Common myeloid progenitor, CD34-positive (primary cell): ENCODE measurements around the gene C21orf91.

Experiments
- CTCF ChIA-PET: fragments of 350-600 bp; sonication (Branson Sonifier 250); formaldehyde crosslinking; loops from one replicate; lab custom pipeline; 2021; ENCODE audit warnings: antibody characterized with exemption; lab: Charles Lee
- POLR2A ChIA-PET: fragments of 350-600 bp; sonication (Branson Sonifier 250); formaldehyde crosslinking; loops from one replicate; lab custom pipeline; 2021; ENCODE audit warnings: antibody characterized with exemption; lab: Charles Lee
- DNase-seq, 3 donors: peaks; one replicate each; pipeline versions ENCODE4 v3.0.0 to v3.0.0-alpha.2; 2013
- H3K27ac ChIP-seq, 2 experiments: 1 replicate in 1 of 2; 2 replicates in 1 of 2; pipeline ENCODE4 v1.7.0; 2013; ENCODE audit warnings: inconsistent platforms in 2 of 2, low read length in 2 of 2, mild to moderate bottlenecking in 2 of 2, low read depth in 1 of 2, moderate library complexity in 1 of 2; ENCODE audit not compliant: severe bottlenecking in 2 of 2, insufficient read depth in 1 of 2, poor library complexity in 1 of 2
- H3K27me3 ChIP-seq, 5 experiments: replicated peaks in 2 of 5; 1 replicate in 3 of 5; 2 replicates in 2 of 5; pipeline versions ENCODE4 v1.6.1 to v1.7.0; 2013; ENCODE audit warnings: low read length in 4 of 5, mild to moderate bottlenecking in 2 of 5, moderate library complexity in 2 of 5, inconsistent platforms in 1 of 5; ENCODE audit not compliant: insufficient read depth in 5 of 5, control insufficient read depth in 4 of 5
- H3K36me3 ChIP-seq, 4 experiments: 1 replicate in 2 of 4; 2 replicates in 2 of 4; pipeline versions ENCODE4 v1.6.1 to v1.7.0; 2013; ENCODE audit warnings: low read length in 3 of 4, control low read depth in 1 of 4, mild to moderate bottlenecking in 1 of 4; ENCODE audit not compliant: control insufficient read depth in 4 of 4, insufficient read depth in 4 of 4
- H3K4me1 ChIP-seq, 4 experiments: 1 replicate in 3 of 4; 2 replicates in 1 of 4; pipeline versions ENCODE4 v1.6.1 to v1.7.1; 2013; ENCODE audit warnings: low read length in 3 of 4, mild to moderate bottlenecking in 3 of 4, control low read depth in 1 of 4, inconsistent platforms in 1 of 4, moderate library complexity in 1 of 4; ENCODE audit not compliant: control insufficient read depth in 4 of 4, insufficient read depth in 4 of 4; ENCODE audit errors: control extremely low read depth in 1 of 4
- H3K4me3 ChIP-seq, 7 experiments: 1 replicate in 4 of 7; 2 replicates in 3 of 7; pipeline versions ENCODE4 v1.5.1 to v1.7.0; 2013; ENCODE audit warnings: mild to moderate bottlenecking in 7 of 7, low read length in 6 of 7, moderate library complexity in 6 of 7, inconsistent platforms in 2 of 7, low read depth in 2 of 7, control low read depth in 1 of 7; ENCODE audit not compliant: insufficient read depth in 4 of 7, control insufficient read depth in 1 of 7; ENCODE audit errors: extremely low read depth in 1 of 7
- H3K9me3 ChIP-seq, 5 experiments: 1 replicate in 4 of 5; 2 replicates in 1 of 5; pipeline versions ENCODE4 v1.6.1 to v1.7.1; 2013; ENCODE audit warnings: low read length in 4 of 5, mild to moderate bottlenecking in 2 of 5, inconsistent platforms in 1 of 5, low read depth in 1 of 5, moderate library complexity in 1 of 5; ENCODE audit not compliant: control insufficient read depth in 4 of 5, insufficient read depth in 2 of 5; ENCODE audit errors: control extremely low read depth in 1 of 5
- WGBS: methylation state at CpG from one replicate; pipeline ENCODE4 v1.1.5; 2013; ENCODE audit not compliant: insufficient coverage; 5-methylcytosine and 5-hydroxymethylcytosine counted together

Gene C21orf91

DNA sequence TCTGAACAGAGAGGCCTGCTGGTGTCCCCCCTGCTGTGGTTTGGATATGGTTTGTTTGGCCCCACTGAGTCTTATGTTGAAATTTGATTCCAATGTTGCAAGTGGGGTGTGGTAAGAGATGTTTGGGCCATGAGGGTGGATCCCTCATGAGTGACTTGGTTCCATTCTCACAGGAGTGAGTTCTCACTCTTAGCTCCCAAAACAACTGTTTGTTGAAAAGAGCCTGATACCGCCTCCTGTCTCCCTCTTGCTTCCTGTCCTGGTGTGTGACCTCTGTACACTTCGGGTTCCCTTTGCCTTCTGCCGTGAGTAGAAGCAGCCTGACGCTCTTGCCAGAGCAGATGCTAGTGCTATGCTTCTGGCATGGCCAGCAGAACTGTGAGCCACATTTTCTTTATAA lies 60.5 kb downstream of the C21orf91 start:
- H3K9me3 ChIP-seq, result no peaks in the 10 kb centered on the region
- no peak for DNase-seq
- CTCF ChIA-PET, result no interaction called here
- peaks cover 0 to 1% (median 0%) of the 10 kb centered on the region in 4 experiments for H3K4me1 ChIP-seq
- 85% methylated on average over 4 of the region's 4 CpGs for whole genome bisulfite sequencing
- no peaks in the 10 kb centered on the region for H3K27me3 ChIP-seq
- POLR2A ChIA-PET, result no interaction called here
- no peak overlapping the region for H3K4me3 ChIP-seq
- no peak overlapping the region for H3K27ac ChIP-seq
- H3K36me3 ChIP-seq, result no peaks in the 10 kb centered on the region

DNA sequence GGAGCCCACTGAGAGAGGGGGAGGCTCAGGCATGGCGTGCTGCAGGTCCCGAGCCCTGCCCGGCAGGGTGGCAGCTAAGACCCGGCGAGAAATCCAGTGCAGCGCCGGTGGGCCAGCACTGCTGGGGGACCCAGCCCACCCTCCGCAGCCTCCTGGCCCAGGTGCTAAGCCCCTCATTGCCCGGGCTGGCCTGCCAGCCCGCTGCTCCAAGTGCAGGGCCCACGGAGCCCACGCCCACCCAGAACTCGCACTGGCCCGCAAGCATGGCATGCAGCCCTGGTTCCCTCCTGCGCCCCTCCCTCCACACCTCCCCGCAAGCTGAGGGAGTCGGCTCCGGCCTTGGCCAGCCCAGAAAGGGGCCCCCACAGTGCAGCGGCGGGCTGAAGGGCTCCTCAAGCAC lies 61.5 kb downstream of the C21orf91 start:
- ChIA-PET CTCF (interaction anchor here (1.3 kb wide), 1 partner anchor 26 kb away, joined by 4 read pairs; no protein-coding TSS in a partner anchor), POLR2A (no interaction called here)
- WGBS, result 94% methylated on average over 14 of the region's 20 CpGs

DNA sequence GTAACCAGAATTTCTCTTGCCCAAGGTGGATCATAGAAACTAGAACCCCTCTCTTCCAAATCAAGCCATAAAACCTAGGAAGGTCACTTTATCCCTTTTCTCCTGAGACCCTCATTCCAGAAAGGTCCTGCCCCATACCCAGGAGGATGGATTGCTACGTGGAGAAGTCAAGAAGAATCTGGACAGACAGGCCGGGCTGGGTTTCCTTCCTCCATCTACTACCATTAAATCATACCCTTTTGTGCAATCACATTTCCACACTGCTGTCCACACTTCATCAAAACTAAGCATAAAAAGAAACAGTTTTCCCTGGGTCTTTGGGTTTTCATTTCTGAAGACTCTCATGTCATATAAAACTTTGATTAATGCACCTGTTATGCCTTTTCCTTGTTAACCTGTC lies 65.4 kb downstream of the C21orf91 start:
- Histone ChIP-seq H3K27me3 (no peaks in the 10 kb centered on the region), H3K27ac (no peak overlapping the region), H3K4me3 (no peak overlapping the region), H3K36me3 (no peaks in the 10 kb centered on the region), H3K9me3 (no peaks in the 10 kb centered on the region), H3K4me1 (peaks cover 0 to 5% (median 0%) of the 10 kb centered on the region in 4 experiments)
- ChIA-PET POLR2A (no interaction called here), CTCF (no interaction called here)
- no CpG with 5 or more reads among the region's 2 CpGs for WGBS
- no peak for DNase-seq

More for the DNA sequence above, 61.5 kb downstream of the C21orf91 start:
- Histone ChIP-seq H3K9me3 (no peaks in the 10 kb centered on the region), H3K36me3 (no peaks in the 10 kb centered on the region), H3K4me1 (peaks cover 0 to 5% (median 0%) of the 10 kb centered on the region in 4 experiments), H3K27me3 (no peaks in the 10 kb centered on the region), H3K27ac (no peak overlapping the region), H3K4me3 (no peak overlapping the region)
- no peak for DNase-seq

DNA sequence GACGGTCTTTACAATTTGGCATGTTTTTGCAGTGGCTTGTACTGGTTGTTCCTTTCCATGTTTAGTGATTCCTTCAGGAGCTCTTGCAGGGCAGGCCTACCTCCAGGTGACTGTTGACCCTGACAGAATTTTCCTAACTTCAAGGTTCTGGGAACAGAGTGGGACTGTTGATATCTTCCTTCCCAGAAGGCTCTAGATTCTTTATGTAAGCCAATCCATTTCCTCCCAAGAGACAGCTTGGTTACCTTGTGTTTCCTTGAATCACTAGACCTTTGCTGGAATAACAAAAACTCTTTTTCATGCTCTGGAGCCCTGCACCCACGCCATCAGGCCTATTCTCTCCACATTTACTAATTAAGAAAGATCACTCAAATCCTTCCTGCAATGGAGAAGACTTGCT lies 67.0 kb downstream of the C21orf91 start:
- POLR2A ChIA-PET, result no interaction called here
- no peak overlapping the region for H3K4me3 ChIP-seq
- peaks cover 0 to 5% (median 0%) of the 10 kb centered on the region in 4 experiments for H3K4me1 ChIP-seq
- no peak for DNase-seq
- no peak overlapping the region for H3K27ac ChIP-seq
- no peaks in the 10 kb centered on the region for H3K27me3 ChIP-seq
- H3K9me3 ChIP-seq, result no peaks in the 10 kb centered on the region
- CTCF ChIA-PET, result no interaction called here
- WGBS, result 89% methylated on average over 1 of the region's 2 CpGs
- no peaks in the 10 kb centered on the region for H3K36me3 ChIP-seq

DNA sequence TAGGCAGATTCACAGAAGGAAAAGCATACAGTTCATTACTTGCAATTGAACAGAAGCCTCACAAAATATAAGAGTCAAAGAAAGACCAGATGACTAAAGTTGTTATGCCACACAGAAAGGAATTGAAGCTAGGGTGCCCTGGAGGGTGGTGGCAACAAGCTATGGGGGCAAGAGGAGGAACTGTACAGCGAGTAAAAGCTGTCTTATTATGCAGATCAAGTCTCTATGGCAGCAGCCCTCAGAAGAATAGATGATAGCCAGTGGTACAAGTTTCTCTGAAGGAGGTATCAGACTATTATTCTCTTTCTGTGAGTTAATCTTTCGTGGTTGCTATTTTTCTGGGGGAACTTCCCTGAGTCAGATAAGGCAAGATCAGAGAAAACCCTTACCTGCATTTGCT lies 72.2 kb downstream of the C21orf91 start:
- CTCF ChIA-PET, result interaction anchor here (1.4 to 1.6 kb wide), 2 partner anchors 10 to 178 kb away, joined by 3 read pairs; no protein-coding TSS in a partner anchor
- no peaks in the 10 kb centered on the region for H3K27me3 ChIP-seq
- no peaks in the 10 kb centered on the region for H3K4me1 ChIP-seq
- peaks cover 0 to 8% (median 4%) of the 10 kb centered on the region in 5 experiments for H3K9me3 ChIP-seq
- 80% methylated on average over 2 of the region's 2 CpGs for WGBS
- no peaks in the 10 kb centered on the region for H3K36me3 ChIP-seq
- DNase-seq, result no peak
- POLR2A ChIA-PET, result no interaction called here
- H3K4me3 ChIP-seq, result no peak overlapping the region
- H3K27ac ChIP-seq, result no peak overlapping the region

DNA sequence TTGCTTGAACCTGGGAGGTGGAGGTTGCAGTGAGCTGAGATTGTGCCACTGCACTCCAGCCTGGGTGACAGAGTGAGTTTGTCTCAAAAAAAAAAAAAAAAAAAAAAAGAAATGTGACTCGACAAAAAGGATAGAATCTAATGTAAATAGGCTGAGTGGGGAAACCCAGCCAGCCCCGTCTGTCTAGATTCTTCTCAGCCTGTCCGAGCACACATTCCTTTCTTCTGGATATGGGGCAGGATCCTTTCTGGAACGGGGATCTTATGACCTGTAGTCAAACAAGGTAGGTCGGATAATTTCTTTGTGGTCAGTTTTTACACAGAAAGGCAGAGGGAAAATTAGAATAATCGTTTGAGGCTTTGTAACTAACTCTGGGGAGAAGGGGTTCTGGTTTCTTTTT lies 74.1 kb downstream of the C21orf91 start:
- 96% methylated on average over 5 of the region's 6 CpGs for WGBS

DNA sequence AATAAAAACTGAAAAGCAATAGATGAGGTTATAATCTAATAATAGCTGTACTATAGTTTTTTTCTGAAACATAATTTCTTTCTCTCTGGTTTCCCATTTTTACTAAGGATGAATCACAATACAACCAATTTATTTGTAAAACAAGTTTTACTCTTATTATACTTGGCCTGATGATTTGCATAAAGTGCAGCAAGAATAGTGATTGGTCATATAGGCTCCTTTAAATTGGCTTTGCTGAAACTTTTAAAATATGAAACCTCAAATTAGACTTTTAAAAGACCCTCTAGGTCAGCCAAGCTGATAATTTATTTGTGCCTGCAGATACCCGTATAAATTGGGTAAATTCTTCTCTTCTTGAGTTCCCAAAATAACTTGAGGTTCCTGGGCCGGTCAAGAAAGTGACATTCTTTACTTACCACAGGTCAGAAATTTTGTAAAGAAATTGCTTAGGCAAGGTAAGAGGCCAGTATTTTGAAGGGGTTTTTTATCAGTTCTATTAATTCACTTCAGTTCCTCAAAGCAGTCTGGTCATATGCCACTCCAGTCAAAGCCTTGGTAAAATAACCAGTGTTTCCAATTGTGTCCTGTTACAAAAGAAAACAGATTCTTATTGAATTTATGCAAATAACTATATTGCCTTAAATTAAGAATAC lies 76.1 kb downstream of the C21orf91 start:
- ChIA-PET POLR2A (no interaction called here), CTCF (interaction anchor here (1.4 kb wide), 1 partner anchor 25 kb away, joined by 3 read pairs; no protein-coding TSS in a partner anchor)
- WGBS, result 100% methylated on average over 1 of the region's 2 CpGs
- Histone ChIP-seq H3K4me3 (no peak overlapping the region), H3K4me1 (no peaks in the 10 kb centered on the region), H3K27ac (no peak overlapping the region), H3K36me3 (no peaks in the 10 kb centered on the region), H3K9me3 (peaks cover 1 to 10% (median 4%) of the 10 kb centered on the region in 5 experiments), H3K27me3 (no peaks in the 10 kb centered on the region)
- DNase-seq, result no peak

More for the DNA sequence above, 74.1 kb downstream of the C21orf91 start:
- Histone ChIP-seq H3K9me3 (peaks cover 1 to 8% (median 4%) of the 10 kb centered on the region in 5 experiments), H3K4me1 (no peaks in the 10 kb centered on the region), H3K36me3 (no peaks in the 10 kb centered on the region), H3K27me3 (no peaks in the 10 kb centered on the region), H3K4me3 (no peak overlapping the region), H3K27ac (no peak overlapping the region)
- ChIA-PET POLR2A (no interaction called here), CTCF (no interaction called here)
- DNase-seq, result no peak
